Colon (tissue), 2 donors: ENCODE results near the gene ELAVL1.
"Not testable (repeated sequence)": the region's sequence is repeated elsewhere in the genome, so short reads cannot be mapped to it uniquely, and the experiment has no call there.

Experiments used
- FAIRE-seq: peaks from 2 replicates; lab custom pipeline; 2012; peaks lifted over from hg19 to GRCh38; lab: Jason Lieb, UNC
- donor health status: control.
- donor health status: control.

Gene ELAVL1

GRCh38 chr19:8005534-8006256, at the start of gene ELAVL1:
Gene ELAVL1, minus strand, starts transcription at chr19:8005641. Its CDS starts 13,826 bp downstream, at chr19:7991815.
- no peak for FAIRE-seq

- FAIRE-seq: no peak
Measured at GRCh38 chr19:8054169-8054568, 48.7 kb upstream of the ELAVL1 start.

- no peak for FAIRE-seq
Measured at GRCh38 chr19:8052464-8052859, 47.0 kb upstream of the ELAVL1 start, which contains the start of gene CCL25. Gene CCL25, plus strand, starts transcription at chr19:8052760. Its CDS starts 290 bp downstream, at chr19:8053050.

- FAIRE-seq: no peak
Measured at GRCh38 chr19:8050274-8051096, 45.0 kb upstream of the ELAVL1 start.

GRCh38 chr19:8046569-8047165, 41.2 kb upstream of the ELAVL1 start:
- no peak for FAIRE-seq

- no peak for FAIRE-seq
Measured at GRCh38 chr19:8045872-8046568, 40.6 kb upstream of the ELAVL1 start.

- no peak for FAIRE-seq
Measured at GRCh38 chr19:8044018-8044417, 38.6 kb upstream of the ELAVL1 start.

GRCh38 chr19:8042900-8043299, 37.5 kb upstream of the ELAVL1 start:
- no peak for FAIRE-seq

- FAIRE-seq: no peak
Measured at GRCh38 chr19:8041531-8041931, 36.1 kb upstream of the ELAVL1 start.

GRCh38 chr19:8039231-8039630, 33.8 kb upstream of the ELAVL1 start:
- FAIRE-seq: no peak

GRCh38 chr19:8038815-8039214, 33.4 kb upstream of the ELAVL1 start:
- no peak for FAIRE-seq

GRCh38 chr19:8036434-8037099, 31.1 kb upstream of the ELAVL1 start:
- FAIRE-seq: no peak

- no peak for FAIRE-seq
Measured at GRCh38 chr19:8034178-8034525, 28.7 kb upstream of the ELAVL1 start.

GRCh38 chr19:8033287-8034177, 28.1 kb upstream of the ELAVL1 start:
- not testable (repeated sequence) for FAIRE-seq

- no peak for FAIRE-seq
Measured at GRCh38 chr19:8030960-8031359, 25.5 kb upstream of the ELAVL1 start.

GRCh38 chr19:8028951-8029491, 23.6 kb upstream of the ELAVL1 start:
- no peak for FAIRE-seq

GRCh38 chr19:8025316-8025715, 19.9 kb upstream of the ELAVL1 start:
- FAIRE-seq: no peak

- not testable (repeated sequence) for FAIRE-seq
Measured at GRCh38 chr19:8024256-8024655, 18.8 kb upstream of the ELAVL1 start.

GRCh38 chr19:8023371-8023770, 17.9 kb upstream of the ELAVL1 start:
- FAIRE-seq: no peak

GRCh38 chr19:8022275-8022674, 16.8 kb upstream of the ELAVL1 start:
- FAIRE-seq: no peak

- FAIRE-seq: no peak
Measured at GRCh38 chr19:8021374-8021773, 15.9 kb upstream of the ELAVL1 start.
